Endothelial cell of umbilical vein (primary cell): ENCODE results near the gene LHFPL2. TPM values are rescaled to one million over a fixed set of nuclear protein-coding genes. Genes with fewer than 3 reads are reported as not detected.

ENCODE experiments used
- BruUV-seq: library from RNA; stranded (reverse); fragments of 400-500 nt; replicated peaks from 2 replicates; lab custom pipeline; 2021; lab: Mats Ljungman, UMichigan
- CTCF ChIA-PET: fragments of 300-600, 350-600 bp; sonication (Branson Sonifier 250); formaldehyde crosslinking; loops from one replicate; lab custom pipeline; 2021; ENCODE audit warnings: antibody characterized with exemption, inconsistent platforms; lab: Charles Lee
- POLR2A ChIA-PET: fragments of 300-600, 350-600 bp; sonication (Branson Sonifier 250); formaldehyde crosslinking; loops from one replicate; lab custom pipeline; 2021; ENCODE audit warnings: antibody characterized with exemption, inconsistent platforms; lab: Charles Lee
- DNase-seq: peaks from one replicate; pipeline ENCODE4 v3.0.0-alpha.2; 2011; ENCODE audit warnings: low read depth, low spot score
- FAIRE-seq: peaks from 2 replicates; lab custom pipeline; 2011; peaks lifted over from hg19 to GRCh38; lab: Jason Lieb, UNC
- H2AFZ ChIP-seq: 2 replicates; pipeline ENCODE4 v1.6.0; 2012; ENCODE audit warnings: low read depth, low read length, control low read depth, inconsistent platforms
- H3K27ac ChIP-seq: 2 replicates; pipeline ENCODE4 v1.5.1; 2011; ENCODE audit warnings: low read depth, mild to moderate bottlenecking, control low read depth, low read length, moderate library complexity; ENCODE audit not compliant: insufficient read depth
- H3K27me3 ChIP-seq, 2 experiments: 2 replicates each; pipeline versions ENCODE4 v1.6.0 to v1.6.1; 2011; ENCODE audit warnings: low read length in 2 of 2, mixed read lengths in 1 of 2; ENCODE audit not compliant: control insufficient read depth in 2 of 2, insufficient read depth in 2 of 2
- H3K36me3 ChIP-seq, 2 experiments: 2 replicates in 1 of 2; 3 replicates in 1 of 2; pipeline ENCODE4 v1.5.1; 2011; ENCODE audit warnings: low read length in 2 of 2, mild to moderate bottlenecking in 1 of 2, moderate library complexity in 1 of 2; ENCODE audit not compliant: control insufficient read depth in 2 of 2, insufficient read depth in 2 of 2; ENCODE audit errors: extremely low read depth in 1 of 2
- H3K4me1 ChIP-seq: 3 replicates; pipeline ENCODE4 v1.5.1; 2011; ENCODE audit warnings: mild to moderate bottlenecking, low read length; ENCODE audit not compliant: control insufficient read depth, insufficient read depth; ENCODE audit errors: extremely low read depth
- H3K4me2 ChIP-seq: 2 replicates; pipeline ENCODE4 v1.6.1; 2011; ENCODE audit warnings: low read length, control low read depth, mixed read lengths; ENCODE audit not compliant: insufficient read depth
- H3K4me3 ChIP-seq, 3 experiments: fragments of 200-600 bp in 1 of 3; sonication (generic), shearing (Covaris generic) in 1 of 3; replicated peaks in 1 of 3; 2 replicates each; pipeline ENCODE4 v1.5.1; 2011 to 2016; ENCODE audit warnings: control low read depth in 3 of 3, low read length in 3 of 3, mild to moderate bottlenecking in 2 of 3, inconsistent platforms in 1 of 3, low read depth in 1 of 3, moderate library complexity in 1 of 3; ENCODE audit not compliant: insufficient read depth in 1 of 3
- H3K79me2 ChIP-seq: 2 replicates; pipeline ENCODE4 v1.6.0; 2012; ENCODE audit warnings: low read length, inconsistent platforms; ENCODE audit not compliant: control insufficient read depth, insufficient read depth
- H3K9ac ChIP-seq: replicated peaks from 2 replicates; pipeline ENCODE3; 2011; ENCODE audit warnings: low read length, control low read depth; ENCODE audit not compliant: insufficient read depth; ENCODE audit errors: extremely low read depth
- H3K9me1 ChIP-seq: replicated peaks from 3 replicates; pipeline ENCODE4 v1.6.0; 2011; ENCODE audit warnings: mild to moderate bottlenecking, low read length; ENCODE audit not compliant: control insufficient read depth, insufficient read depth; ENCODE audit errors: extremely low read depth
- H3K9me3 ChIP-seq: replicated peaks from 2 replicates; pipeline ENCODE4 v1.5.1; 2012; ENCODE audit warnings: low read length, inconsistent platforms; ENCODE audit not compliant: control insufficient read depth, insufficient read depth
- H4K20me1 ChIP-seq: replicated peaks from 2 replicates; pipeline ENCODE3; 2011; ENCODE audit warnings: mild to moderate bottlenecking, low read length; ENCODE audit not compliant: control insufficient read depth, insufficient read depth; ENCODE audit errors: extremely low read depth
- CTCF ChIP-seq, 2 donors: IDR thresholded peaks; 1 replicate in 1 of 2; 2 replicates in 1 of 2; pipeline ENCODE4 v1.5.1; 2011; ENCODE audit warnings: low read length in 2 of 2, mild to moderate bottlenecking in 2 of 2, moderate library complexity in 2 of 2, control low read depth in 1 of 2, inconsistent platforms in 1 of 2, low read depth in 1 of 2; ENCODE audit not compliant: insufficient read depth in 1 of 2; ENCODE audit errors: extremely low read depth in 1 of 2
- EZH2 ChIP-seq: IDR thresholded peaks from 2 replicates; pipeline ENCODE4 v1.6.1; 2012; ENCODE audit warnings: borderline replicate concordance, low read depth, mild to moderate bottlenecking, moderate library complexity, low read length, inconsistent platforms; ENCODE audit not compliant: severe bottlenecking
- FOS ChIP-seq: IDR thresholded peaks from 2 replicates; pipeline ENCODE4 v1.6.1; 2011; ENCODE audit warnings: mild to moderate bottlenecking, low read length, moderate library complexity, borderline replicate concordance; ENCODE audit not compliant: insufficient read depth
- GATA2 ChIP-seq: IDR thresholded peaks from 2 replicates; pipeline ENCODE4 v1.7.0; 2011; ENCODE audit warnings: low read depth, mild to moderate bottlenecking, moderate library complexity, mixed read lengths, low read length; ENCODE audit not compliant: insufficient read length, insufficient read depth
- JUN ChIP-seq: IDR thresholded peaks from 2 replicates; pipeline ENCODE4 v1.6.1; 2011; ENCODE audit warnings: borderline replicate concordance, low read depth; ENCODE audit not compliant: insufficient read length, insufficient read depth
- MAX ChIP-seq: IDR thresholded peaks from 2 replicates; pipeline ENCODE4 v1.6.1; 2011; ENCODE audit not compliant: insufficient read depth, insufficient read length
- MYC ChIP-seq: IDR thresholded peaks from one replicate; pipeline ENCODE4 v1.6.1; 2011; ENCODE audit warnings: mild to moderate bottlenecking, low read depth, low read length
- POLR2A ChIP-seq: IDR thresholded peaks from 2 replicates; pipeline ENCODE4 v1.6.1; 2012; ENCODE audit warnings: low read depth, mild to moderate bottlenecking, control low read depth, low read length
- POLR2AphosphoS5 ChIP-seq: IDR thresholded peaks from 2 replicates; pipeline ENCODE4 v1.6.1; 2012; ENCODE audit warnings: low read depth, mild to moderate bottlenecking, control low read depth, low read length, moderate library complexity; ENCODE audit not compliant: insufficient read depth
- dilution Hi-C: fragments of 300-500 bp; cut with MboI; formaldehyde crosslinking; loops from one replicate; pipeline ENCODE4 v1.15.0; 2019; ENCODE audit warnings: low sequenced_read_pairs; ENCODE audit not compliant: extremely low pct_ligation_motif_present
- intact Hi-C: fragments of 100-400 bp; cut with micrococcal nuclease; formaldehyde crosslinking; loops from one replicate; pipeline ENCODE4 v1.10.0; 2022
- polyA plus RNA-seq, 4 experiments: library from polyadenylated mRNA; depleted of rRNA in 3 of 4; stranded (reverse) in 3 of 4; unstranded in 1 of 4; fragments of >200 nt; gene quantifications; 2 replicates each; pipeline versions ENCODE4 v1.2.1 to v1.2.3, GENCODE V29; 2011 to 2012; ENCODE audit warnings: missing spikeins in 1 of 4
- total RNA-seq: library from RNA; stranded (reverse); gene quantifications from 2 replicates; pipeline ENCODE4 v1.2.3, GENCODE V29; 2021

The LHFPL2 gene
- total and polyA plus RNA-seq, 2 donors (not counting 3 experiments of a cell fraction or from before 2014, with no cell fraction given), result 9.6 to 36.3 TPM

- dilution Hi-C loops, result no loop called here
- TF ChIP-seq FOS, result no peak
- no peak for TF ChIP-seq POLR2A
- no peak for TF ChIP-seq GATA2
- no peak for TF ChIP-seq CTCF (IDR thresholded peaks at IDR 0.05; ENCODE audit: extremely low read depth in 1 of 2, insufficient read depth in 1 of 2, low read depth in 1 of 2, low read length in 2 of 2)
- no peak for TF ChIP-seq POLR2AphosphoS5
- TF ChIP-seq EZH2, result no peak
- no peak for TF ChIP-seq JUN
- no peak for TF ChIP-seq MYC
- TF ChIP-seq MAX, result no peak
- H3K27ac ChIP-seq, result no peak overlapping the region
These were observed 92.7 kb downstream of the LHFPL2 start for GRCh38 chr5:78555870-78556269.

More at GRCh38 chr5:78555870-78556269, 92.7 kb downstream of the LHFPL2 start:
- FAIRE-seq (no peak), DNase-seq (no peak)
- no TSS peak for BruUV-seq
- ChIA-PET POLR2A (no interaction called here), CTCF (no interaction called here)
- Histone ChIP-seq H3K4me2 (no peak overlapping the region), H3K9me3 (no peaks in the 10 kb centered on the region), H3K36me3 (no peaks in the 10 kb centered on the region), H3K27me3 (no peaks in the 10 kb centered on the region), H3K9ac (no peak overlapping the region), H3K4me3 (no peak overlapping the region), H2AFZ (no peak overlapping the region), H3K79me2 (peaks cover 3% of the 10 kb centered on the region), H4K20me1 (no peaks in the 10 kb centered on the region), H3K9me1 (no peaks in the 10 kb centered on the region), H3K4me1 (peaks cover 4% of the 10 kb centered on the region)
- intact Hi-C loops, result no loop called here
